Liver (tissue), 9 donors: ENCODE results near the gene TEK. TPM values are rescaled to one million over a fixed set of nuclear protein-coding genes. Genes with fewer than 3 reads are reported as not detected.

Experiments
- DNase-seq: peaks from one replicate; pipeline ENCODE4 v3.0.0-alpha.2; 2017; ENCODE audit warnings: low spot score
- H3K27ac ChIP-seq, 2 donors: one replicate each; pipeline ENCODE4 v1.7.0; 2013; ENCODE audit warnings: inconsistent platforms in 2 of 2, low read length in 2 of 2, control low read depth in 1 of 2, low read depth in 1 of 2, mild to moderate bottlenecking in 1 of 2
- H3K27me3 ChIP-seq, 4 donors: one replicate each; pipeline versions ENCODE4 v1.6.1 to v1.7.0; 2013; ENCODE audit warnings: low read length in 3 of 4, inconsistent platforms in 1 of 4, mild to moderate bottlenecking in 1 of 4, moderate library complexity in 1 of 4; ENCODE audit not compliant: control insufficient read depth in 4 of 4, insufficient read depth in 4 of 4
- H3K36me3 ChIP-seq, 4 donors: one replicate each; pipeline versions ENCODE4 v1.6.1 to v1.7.0; 2013; ENCODE audit warnings: low read length in 3 of 4, mild to moderate bottlenecking in 3 of 4, low read depth in 1 of 4, moderate library complexity in 1 of 4; ENCODE audit not compliant: control insufficient read depth in 4 of 4, insufficient read depth in 3 of 4
- H3K4me1 ChIP-seq, 4 donors: one replicate each; pipeline versions ENCODE4 v1.6.1 to v1.7.0; 2013; ENCODE audit warnings: low read length in 3 of 4, mild to moderate bottlenecking in 3 of 4, moderate library complexity in 1 of 4; ENCODE audit not compliant: control insufficient read depth in 4 of 4, insufficient read depth in 4 of 4
- H3K4me3 ChIP-seq, 3 donors: one replicate each; pipeline versions ENCODE4 v1.6.1 to v1.7.0; 2013; ENCODE audit warnings: low read length in 3 of 3, control low read depth in 1 of 3, low read depth in 1 of 3, mild to moderate bottlenecking in 1 of 3
- H3K9ac ChIP-seq, 2 donors: one replicate each; pipeline ENCODE4 v1.7.0; 2013; ENCODE audit warnings: low read length in 2 of 2, mild to moderate bottlenecking in 2 of 2, moderate library complexity in 2 of 2, control low read depth in 1 of 2, low read depth in 1 of 2
- H3K9me3 ChIP-seq, 4 donors: one replicate each; pipeline versions ENCODE4 v1.6.1 to v1.7.0; 2013; ENCODE audit warnings: low read length in 3 of 4; ENCODE audit not compliant: control insufficient read depth in 4 of 4
- EGR1 ChIP-seq, 2 donors: IDR thresholded peaks; 2 replicates each; pipeline ENCODE4 v1.6.1; 2016 to 2018; ENCODE audit warnings: antibody characterized with exemption in 2 of 2, low read depth in 2 of 2
- FOXA1 ChIP-seq: IDR thresholded peaks from 2 replicates; pipeline ENCODE4 v1.6.1; 2016; ENCODE audit warnings: antibody characterized with exemption
- FOXA2 ChIP-seq: IDR thresholded peaks from 2 replicates; pipeline ENCODE4 v1.6.1; 2016; ENCODE audit warnings: antibody characterized with exemption
- GABPA ChIP-seq, 2 donors: IDR thresholded peaks in 1 of 2; conservative IDR thresholded peaks in 1 of 2; 2 replicates each; pipeline ENCODE4 v1.6.1; 2016; ENCODE audit warnings: antibody characterized with exemption in 2 of 2, mild to moderate bottlenecking in 1 of 2, moderate library complexity in 1 of 2
- HNF4A ChIP-seq, 2 donors: conservative IDR thresholded peaks; 2 replicates each; pipeline ENCODE4 v1.6.1; 2016; ENCODE audit warnings: antibody characterized with exemption in 2 of 2, mild to moderate bottlenecking in 2 of 2
- HNF4G ChIP-seq: IDR thresholded peaks from 2 replicates; pipeline ENCODE4 v1.6.1; 2016; ENCODE audit warnings: antibody characterized with exemption
- JUND ChIP-seq, 2 donors: IDR thresholded peaks; 2 replicates each; pipeline ENCODE4 v1.6.1; 2016; ENCODE audit warnings: antibody characterized with exemption in 2 of 2
- NR2F2 ChIP-seq: IDR thresholded peaks from 2 replicates; pipeline ENCODE4 v1.6.1; 2016; ENCODE audit warnings: antibody characterized with exemption
- RXRA ChIP-seq, 2 donors: IDR thresholded peaks; 2 replicates each; pipeline ENCODE4 v1.6.1; 2017 to 2018; ENCODE audit warnings: antibody characterized with exemption in 2 of 2, mild to moderate bottlenecking in 1 of 2
- SP1 ChIP-seq: IDR thresholded peaks from 2 replicates; pipeline ENCODE4 v1.6.1; 2018; ENCODE audit warnings: antibody characterized with exemption, mild to moderate bottlenecking
- TAF1 ChIP-seq: conservative IDR thresholded peaks from 2 replicates; pipeline ENCODE4 v1.6.1; 2016; ENCODE audit warnings: antibody characterized with exemption, mild to moderate bottlenecking
- WGBS: extraction: QIAGEN DNeasy Blood & Tissue Kit; methylation state at CpG from one replicate; pipeline ENCODE4 v1.1.7; 2013; 5-methylcytosine and 5-hydroxymethylcytosine counted together
- polyA plus RNA-seq, 2 donors: library from polyadenylated mRNA; stranded (reverse) in 1 of 2; unstranded in 1 of 2; fragments of 200-250 nt in 1 of 2; fragments of >200 nt in 1 of 2; fragmentation: Nextera tagmentation in 1 of 2; extraction: Ambion mirVana in 1 of 2; gene quantifications; one replicate each; pipeline versions ENCODE4 v1.2.1 to v1.2.3, GENCODE V29; 2013 to 2015
- total RNA-seq, 2 donors: library from RNA; depleted of rRNA; stranded (reverse); fragments of >200 nt; gene quantifications; one replicate each; pipeline ENCODE4 v1.2.3, GENCODE V29; 2014
- TF ChIP-seq, protein P1 (sequence below): IDR thresholded peaks from 2 replicates; pipeline ENCODE4 v1.6.1; 2016; ENCODE audit warnings: antibody characterized with exemption
- TF ChIP-seq, protein P2 (sequence below): IDR thresholded peaks from 2 replicates; pipeline ENCODE4 v1.6.1; 2016; ENCODE audit warnings: antibody characterized with exemption
- TF ChIP-seq, protein P3 (sequence below): fragments of 150-350 bp; IDR thresholded peaks from 2 replicates; pipeline ENCODE4 v1.5.1; 2017; ENCODE audit warnings: improper control_type of control experiment, low read depth, low read length; ENCODE audit not compliant: missing input control
- TF ChIP-seq, protein P4 (sequence below): IDR thresholded peaks from 2 replicates; pipeline ENCODE4 v1.6.1; 2016; ENCODE audit warnings: antibody characterized with exemption, mild to moderate bottlenecking
- TF ChIP-seq, protein P5 (sequence below): IDR thresholded peaks from 2 replicates; pipeline ENCODE4 v1.6.1; 2016; ENCODE audit warnings: antibody characterized with exemption
- donor health status: healthy.
- donor health status: healthy.
- donor health status: healthy.
- donor health status: healthy.
- donor health status: healthy.

The TEK gene
- total and polyA plus RNA-seq, 4 donors = 2.9 to 13.8 (median 8.4) TPM

DNA sequence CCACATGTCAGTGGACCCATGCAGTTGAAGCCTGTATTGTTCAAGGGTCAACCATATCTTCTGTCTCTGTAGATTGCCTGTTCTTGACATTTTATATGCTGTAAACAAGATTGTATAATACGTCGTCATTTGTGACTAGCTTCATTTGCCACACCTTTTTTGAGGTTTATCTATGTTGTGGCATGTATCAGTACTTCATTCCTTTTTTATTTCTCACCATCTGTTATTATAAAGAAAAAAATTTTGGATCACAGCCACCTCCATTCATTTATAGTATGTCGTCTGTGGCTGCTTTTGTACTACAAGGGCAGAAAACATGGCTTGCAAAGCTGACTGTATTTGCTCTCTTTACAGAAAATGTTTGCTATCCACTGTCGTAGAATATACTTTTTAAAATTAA, 72.4 kb downstream of the TEK start:
- Histone ChIP-seq H3K27ac (no peak overlapping the region), H3K4me3 (no peak overlapping the region), H3K36me3 (no peaks in the 10 kb centered on the region), H3K9me3 (peaks cover 0 to 3% (median 0%) of the 10 kb centered on the region in 4 donors), H3K27me3 (no peaks in the 10 kb centered on the region), H3K9ac (no peak overlapping the region), H3K4me1 (no peaks in the 10 kb centered on the region)
- no peak for DNase-seq
- no peak for TF ChIP-seq TAF1
- TF ChIP-seq, protein P1, sequence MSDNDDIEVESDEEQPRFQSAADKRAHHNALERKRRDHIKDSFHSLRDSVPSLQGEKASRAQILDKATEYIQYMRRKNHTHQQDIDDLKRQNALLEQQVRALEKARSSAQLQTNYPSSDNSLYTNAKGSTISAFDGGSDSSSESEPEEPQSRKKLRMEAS = no peak
- no peak for TF ChIP-seq NR2F2
- TF ChIP-seq, protein P2, sequence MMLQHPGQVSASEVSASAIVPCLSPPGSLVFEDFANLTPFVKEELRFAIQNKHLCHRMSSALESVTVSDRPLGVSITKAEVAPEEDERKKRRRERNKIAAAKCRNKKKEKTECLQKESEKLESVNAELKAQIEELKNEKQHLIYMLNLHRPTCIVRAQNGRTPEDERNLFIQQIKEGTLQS = no peak
- no peak for TF ChIP-seq SP1
- TF ChIP-seq, protein P3, sequence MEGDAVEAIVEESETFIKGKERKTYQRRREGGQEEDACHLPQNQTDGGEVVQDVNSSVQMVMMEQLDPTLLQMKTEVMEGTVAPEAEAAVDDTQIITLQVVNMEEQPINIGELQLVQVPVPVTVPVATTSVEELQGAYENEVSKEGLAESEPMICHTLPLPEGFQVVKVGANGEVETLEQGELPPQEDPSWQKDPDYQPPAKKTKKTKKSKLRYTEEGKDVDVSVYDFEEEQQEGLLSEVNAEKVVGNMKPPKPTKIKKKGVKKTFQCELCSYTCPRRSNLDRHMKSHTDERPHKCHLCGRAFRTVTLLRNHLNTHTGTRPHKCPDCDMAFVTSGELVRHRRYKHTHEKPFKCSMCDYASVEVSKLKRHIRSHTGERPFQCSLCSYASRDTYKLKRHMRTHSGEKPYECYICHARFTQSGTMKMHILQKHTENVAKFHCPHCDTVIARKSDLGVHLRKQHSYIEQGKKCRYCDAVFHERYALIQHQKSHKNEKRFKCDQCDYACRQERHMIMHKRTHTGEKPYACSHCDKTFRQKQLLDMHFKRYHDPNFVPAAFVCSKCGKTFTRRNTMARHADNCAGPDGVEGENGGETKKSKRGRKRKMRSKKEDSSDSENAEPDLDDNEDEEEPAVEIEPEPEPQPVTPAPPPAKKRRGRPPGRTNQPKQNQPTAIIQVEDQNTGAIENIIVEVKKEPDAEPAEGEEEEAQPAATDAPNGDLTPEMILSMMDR = no peak
- TF ChIP-seq, protein P4, sequence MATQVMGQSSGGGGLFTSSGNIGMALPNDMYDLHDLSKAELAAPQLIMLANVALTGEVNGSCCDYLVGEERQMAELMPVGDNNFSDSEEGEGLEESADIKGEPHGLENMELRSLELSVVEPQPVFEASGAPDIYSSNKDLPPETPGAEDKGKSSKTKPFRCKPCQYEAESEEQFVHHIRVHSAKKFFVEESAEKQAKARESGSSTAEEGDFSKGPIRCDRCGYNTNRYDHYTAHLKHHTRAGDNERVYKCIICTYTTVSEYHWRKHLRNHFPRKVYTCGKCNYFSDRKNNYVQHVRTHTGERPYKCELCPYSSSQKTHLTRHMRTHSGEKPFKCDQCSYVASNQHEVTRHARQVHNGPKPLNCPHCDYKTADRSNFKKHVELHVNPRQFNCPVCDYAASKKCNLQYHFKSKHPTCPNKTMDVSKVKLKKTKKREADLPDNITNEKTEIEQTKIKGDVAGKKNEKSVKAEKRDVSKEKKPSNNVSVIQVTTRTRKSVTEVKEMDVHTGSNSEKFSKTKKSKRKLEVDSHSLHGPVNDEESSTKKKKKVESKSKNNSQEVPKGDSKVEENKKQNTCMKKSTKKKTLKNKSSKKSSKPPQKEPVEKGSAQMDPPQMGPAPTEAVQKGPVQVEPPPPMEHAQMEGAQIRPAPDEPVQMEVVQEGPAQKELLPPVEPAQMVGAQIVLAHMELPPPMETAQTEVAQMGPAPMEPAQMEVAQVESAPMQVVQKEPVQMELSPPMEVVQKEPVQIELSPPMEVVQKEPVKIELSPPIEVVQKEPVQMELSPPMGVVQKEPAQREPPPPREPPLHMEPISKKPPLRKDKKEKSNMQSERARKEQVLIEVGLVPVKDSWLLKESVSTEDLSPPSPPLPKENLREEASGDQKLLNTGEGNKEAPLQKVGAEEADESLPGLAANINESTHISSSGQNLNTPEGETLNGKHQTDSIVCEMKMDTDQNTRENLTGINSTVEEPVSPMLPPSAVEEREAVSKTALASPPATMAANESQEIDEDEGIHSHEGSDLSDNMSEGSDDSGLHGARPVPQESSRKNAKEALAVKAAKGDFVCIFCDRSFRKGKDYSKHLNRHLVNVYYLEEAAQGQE = no peak
- no peak for TF ChIP-seq HNF4A (conservative IDR thresholded peaks at IDR 0.05)
- TF ChIP-seq JUND (IDR thresholded peaks at IDR 0.05) = no peak
- no peak for TF ChIP-seq RXRA (IDR thresholded peaks at IDR 0.05)
- WGBS = 66% methylated on average over 4 of the region's 4 CpGs

DNA sequence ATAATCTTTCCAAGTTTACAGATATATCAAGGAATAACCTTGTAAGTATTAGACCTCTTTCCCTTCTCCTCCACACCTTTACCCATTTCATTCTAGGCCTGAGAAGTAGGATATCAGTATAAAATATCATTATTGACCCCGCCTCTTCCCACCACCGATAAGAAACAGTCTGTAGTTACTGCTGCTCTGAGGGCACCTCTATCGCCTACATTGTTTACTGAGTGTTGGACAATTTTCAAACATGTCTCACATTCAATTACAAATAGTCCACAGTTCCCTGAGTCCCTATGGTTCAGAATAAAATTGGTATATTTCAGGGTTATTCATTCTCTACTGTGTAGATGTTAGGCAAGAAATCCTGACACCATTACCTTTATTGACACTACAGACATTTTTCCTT, 73.4 kb downstream of the TEK start:
- H3K27me3 ChIP-seq = no peaks in the 10 kb centered on the region
- no peak overlapping the region for H3K9ac ChIP-seq
- no peaks in the 10 kb centered on the region for H3K9me3 ChIP-seq
- no peak for TF ChIP-seq FOXA2
- TF ChIP-seq, protein P4 = no peak
- TF ChIP-seq EGR1 (IDR thresholded peaks at IDR 0.05; ENCODE audit: low read depth in 2 of 2) = no peak
- no peak for TF ChIP-seq HNF4G
- no peak for TF ChIP-seq RXRA (IDR thresholded peaks at IDR 0.05)
- TF ChIP-seq, protein P5, sequence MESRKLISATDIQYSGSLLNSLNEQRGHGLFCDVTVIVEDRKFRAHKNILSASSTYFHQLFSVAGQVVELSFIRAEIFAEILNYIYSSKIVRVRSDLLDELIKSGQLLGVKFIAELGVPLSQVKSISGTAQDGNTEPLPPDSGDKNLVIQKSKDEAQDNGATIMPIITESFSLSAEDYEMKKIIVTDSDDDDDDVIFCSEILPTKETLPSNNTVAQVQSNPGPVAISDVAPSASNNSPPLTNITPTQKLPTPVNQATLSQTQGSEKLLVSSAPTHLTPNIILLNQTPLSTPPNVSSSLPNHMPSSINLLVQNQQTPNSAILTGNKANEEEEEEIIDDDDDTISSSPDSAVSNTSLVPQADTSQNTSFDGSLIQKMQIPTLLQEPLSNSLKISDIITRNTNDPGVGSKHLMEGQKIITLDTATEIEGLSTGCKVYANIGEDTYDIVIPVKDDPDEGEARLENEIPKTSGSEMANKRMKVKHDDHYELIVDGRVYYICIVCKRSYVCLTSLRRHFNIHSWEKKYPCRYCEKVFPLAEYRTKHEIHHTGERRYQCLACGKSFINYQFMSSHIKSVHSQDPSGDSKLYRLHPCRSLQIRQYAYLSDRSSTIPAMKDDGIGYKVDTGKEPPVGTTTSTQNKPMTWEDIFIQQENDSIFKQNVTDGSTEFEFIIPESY = no peak
- TF ChIP-seq FOXA1 = no peak
- no peak for TF ChIP-seq NR2F2
- TF ChIP-seq GABPA (IDR thresholded peaks at IDR 0.05 in 1 of 2, conservative IDR thresholded peaks at IDR 0.05 in 1 of 2) = no peak
- TF ChIP-seq, protein P3 = no peak
- no peak for TF ChIP-seq HNF4A (conservative IDR thresholded peaks at IDR 0.05)
- 42% methylated on average over 3 of the region's 3 CpGs for WGBS
- H3K27ac ChIP-seq = no peak overlapping the region
- H3K4me1 ChIP-seq = no peaks in the 10 kb centered on the region
- H3K36me3 ChIP-seq = no peaks in the 10 kb centered on the region
- no peak overlapping the region for H3K4me3 ChIP-seq
- DNase-seq = no peak
